GM13977 (cell line): ENCODE measurements around the gene SIN3A.
"Not testable (repeated sequence)": the region's sequence is repeated elsewhere in the genome, so short reads cannot be mapped to it uniquely, and the experiment has no call there.

ENCODE experiments used
- DNase-seq: peaks from one replicate; pipeline ENCODE4 v3.0.0; 2012; ENCODE audit warnings: low spot score
- CTCF ChIP-seq: IDR thresholded peaks from 2 replicates; pipeline ENCODE4 v1.5.1; 2012; ENCODE audit warnings: mild to moderate bottlenecking, control low read depth; ENCODE audit not compliant: insufficient read depth; ENCODE audit errors: extremely low read depth, missing control alignments
- in situ Hi-C: fragments of 300-500 bp; cut with MboI; formaldehyde crosslinking; loops from one replicate; pipeline ENCODE4 v1.12.0; 2022; ENCODE audit warnings: low sequenced_read_pairs, low pct_unique_long_range_greater_than_20kb, mixed read lengths, inconsistent platforms; ENCODE audit not compliant: unreplicated experiment

Gene SIN3A

DNA sequence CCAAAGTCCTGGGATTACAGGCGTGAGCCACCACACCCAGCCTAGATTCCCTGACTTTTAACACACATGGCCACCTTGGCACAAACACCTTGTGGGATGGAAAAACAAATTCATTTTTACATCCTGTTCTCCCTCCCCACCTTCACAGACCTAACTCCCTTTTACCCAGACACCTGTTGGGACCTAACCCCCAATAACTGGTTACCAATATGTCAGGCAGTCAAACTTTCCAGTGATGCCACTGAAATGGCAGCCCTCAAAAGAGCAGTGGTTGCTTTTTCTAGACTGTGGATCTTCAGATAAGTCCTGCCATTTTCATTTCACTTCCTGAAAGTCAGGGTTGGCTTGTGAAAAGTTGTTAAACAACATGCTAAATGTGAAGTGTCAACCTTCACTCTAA lies 34.9 kb downstream of the SIN3A start:
- DNase-seq: no peak
- TF ChIP-seq CTCF: no peak
- in situ Hi-C loops: no loop called here

DNA sequence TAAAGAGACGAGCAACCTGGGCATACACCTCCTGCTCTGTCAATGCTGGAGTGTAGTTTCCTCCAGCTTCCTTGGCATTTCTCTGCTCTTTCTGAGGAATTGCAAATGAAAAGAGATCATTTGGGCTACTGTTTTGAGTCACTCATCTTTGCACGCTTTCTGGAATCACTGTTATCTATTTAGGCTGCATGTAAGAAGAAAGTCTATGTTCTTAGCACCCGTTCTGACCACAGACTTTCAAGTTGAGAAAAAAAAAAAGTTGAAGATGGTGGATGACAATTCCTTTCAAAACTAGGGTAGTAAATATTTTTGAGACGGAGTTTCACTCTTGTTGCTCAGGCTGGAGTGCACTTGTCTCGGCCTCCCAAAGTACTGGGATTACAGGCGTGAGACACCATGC lies 41.3 kb downstream of the SIN3A start:
- DNase-seq: no peak
- TF ChIP-seq CTCF: no peak
- in situ Hi-C loops: no loop called here

DNA sequence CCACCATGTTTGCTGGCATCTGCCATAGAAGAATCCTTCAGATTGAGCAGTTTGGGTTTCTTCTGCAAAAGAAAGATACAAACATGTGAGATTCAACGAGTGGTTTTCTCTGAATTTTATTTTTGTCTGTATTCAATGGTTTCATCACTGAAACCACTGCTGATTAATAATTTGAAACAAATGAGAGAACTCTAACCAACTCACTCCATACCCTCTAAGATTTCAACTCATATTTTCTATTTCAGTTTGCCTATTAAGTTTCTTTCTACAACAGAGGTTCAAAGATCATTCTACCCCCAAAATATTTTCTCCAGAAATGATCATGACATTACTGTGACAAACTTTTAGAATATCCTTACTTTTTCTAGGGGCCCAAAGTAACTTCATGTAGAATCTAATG lies 44.4 kb downstream of the SIN3A start:
- TF ChIP-seq CTCF: no peak
- in situ Hi-C loops: no loop called here
- DNase-seq: no peak

- no peak for DNase-seq
- in situ Hi-C loops: no loop called here
- no peak for TF ChIP-seq CTCF
Measured at GRCh38 chr15:75403892-75404291, 47.6 kb downstream of the SIN3A start.

DNA sequence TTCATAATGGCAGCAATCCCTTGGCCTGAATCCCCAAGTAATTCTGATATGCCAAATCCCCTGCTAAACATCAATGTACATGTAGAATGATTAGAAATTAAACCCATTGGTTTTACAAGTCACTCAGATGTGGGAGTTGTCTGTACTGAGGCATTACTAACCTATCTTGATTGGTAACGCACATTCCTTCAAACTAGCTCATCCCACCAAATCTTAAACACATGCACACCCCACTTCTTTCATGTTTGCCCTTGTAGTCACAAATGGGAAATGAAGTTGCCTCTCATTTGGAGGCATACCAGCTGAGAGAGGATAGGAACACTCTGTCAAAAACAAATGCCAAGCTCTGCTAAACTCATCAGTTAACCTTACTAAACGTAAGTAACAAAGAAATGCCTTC lies 54.0 kb downstream of the SIN3A start:
- in situ Hi-C loops: no loop called here
- no peak for TF ChIP-seq CTCF
- DNase-seq: no peak

DNA sequence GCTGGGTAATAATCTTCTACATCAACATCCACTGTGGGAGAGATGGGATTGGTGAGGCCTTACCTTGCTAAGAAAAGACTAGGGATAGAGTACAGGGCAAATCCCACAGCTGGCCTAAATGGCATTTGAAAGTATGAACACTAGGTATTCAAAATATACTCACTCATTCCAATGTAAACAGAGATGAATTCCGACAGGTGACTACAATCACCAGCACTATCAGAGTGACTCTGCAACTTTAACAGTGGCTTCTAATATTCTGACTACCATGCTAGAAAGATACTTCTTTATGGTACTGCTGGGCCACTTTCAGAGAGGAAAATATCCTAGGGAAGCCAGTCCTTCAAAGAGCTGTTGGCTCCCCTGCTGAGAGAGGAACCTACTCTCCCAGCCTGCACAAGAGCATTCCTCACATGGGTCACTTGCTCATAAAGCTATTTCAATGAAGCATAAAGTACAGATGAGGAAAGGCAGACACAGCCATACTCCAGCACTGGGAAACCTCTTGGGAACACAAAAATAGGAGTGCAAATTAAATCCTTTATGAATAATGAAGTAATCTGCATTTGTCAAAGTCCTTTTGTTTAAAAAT lies 61.6 kb downstream of the SIN3A start:
- DNase-seq: no peak
- TF ChIP-seq CTCF: no peak
- in situ Hi-C loops: no loop called here

DNA sequence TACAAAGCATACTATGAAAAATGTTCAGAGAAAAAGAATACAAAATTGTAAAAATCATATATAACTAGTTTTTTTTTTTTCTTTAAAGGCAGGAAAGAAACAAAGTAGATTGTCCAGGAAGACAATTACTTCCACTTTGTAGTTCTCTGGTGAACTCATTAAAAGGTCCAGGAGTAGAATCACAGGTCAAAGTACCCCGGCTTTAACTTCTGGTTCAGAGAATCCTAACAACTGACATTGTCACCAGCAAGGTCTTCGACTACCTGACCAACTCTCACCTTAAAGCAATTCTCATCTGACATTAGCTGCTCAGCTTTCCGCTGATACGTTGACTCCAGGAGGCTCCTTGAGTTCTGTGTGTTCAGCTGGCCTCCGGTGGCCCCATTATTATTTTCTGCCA lies 67.5 kb downstream of the SIN3A start:
- in situ Hi-C loops, DNase-seq: not testable (repeated sequence)
